Right renal pelvis (tissue), 4 donors: ENCODE results near the gene ADGRG1. TPM values are rescaled to one million over a fixed set of nuclear protein-coding genes. Genes with fewer than 3 reads are reported as not detected.
A peak's percentile ranks its signal among the peaks of the same experiment; 100 is the strongest.
"Not testable (repeated sequence)": the region's sequence is repeated elsewhere in the genome, so short reads cannot be mapped to it uniquely, and the experiment has no call there.

Experiments
- DNase-seq, 4 donors: peaks; one replicate each; pipeline ENCODE4 v3.0.0-alpha.2; 2013; ENCODE audit warnings: low read depth in 4 of 4, low spot score in 3 of 4, missing footprints in 1 of 4
- polyA plus RNA-seq, 4 donors: library from polyadenylated mRNA; unstranded; fragments of 120-200 nt; gene quantifications; one replicate each; pipeline ENCODE4 v1.2.1, GENCODE V29; 2013; ENCODE audit not compliant: insufficient read length in 4 of 4

Gene ADGRG1
- polyA plus RNA-seq, 4 donors = 83.3 to 89.7 (median 84.5) TPM

- DNase-seq = no peak
Measured at GRCh38 chr16:57695680-57696069, 67.2 kb downstream of the ADGRG1 start.

GRCh38 chr16:57696240-57696639 lies 67.8 kb downstream of the ADGRG1 start:
- no peak for DNase-seq

- DNase-seq = no peak
Measured at GRCh38 chr16:57697896-57698537, 69.6 kb downstream of the ADGRG1 start.

- DNase-seq = no peak
Measured at GRCh38 chr16:57698812-57699405, 70.5 kb downstream of the ADGRG1 start.

- no peak for DNase-seq
Measured at GRCh38 chr16:57699481-57699880, 71.1 kb downstream of the ADGRG1 start.

- DNase-seq = no peak
Measured at GRCh38 chr16:57699899-57700298, 71.5 kb downstream of the ADGRG1 start.

- no peak for DNase-seq
Measured at GRCh38 chr16:57700781-57701551, 72.5 kb downstream of the ADGRG1 start.

GRCh38 chr16:57701759-57702371 lies 73.4 kb downstream of the ADGRG1 start:
- DNase-seq = peak in 1 of 4 donors; percentile 25

- DNase-seq = no peak
Measured at GRCh38 chr16:57703416-57704010, 75.1 kb downstream of the ADGRG1 start.

- no peak for DNase-seq
Measured at GRCh38 chr16:57704011-57704904, 75.8 kb downstream of the ADGRG1 start.

- DNase-seq = no peak
Measured at GRCh38 chr16:57704905-57705852, 76.7 kb downstream of the ADGRG1 start.

- no peak for DNase-seq
Measured at GRCh38 chr16:57706717-57707116, 78.3 kb downstream of the ADGRG1 start.

- no peak for DNase-seq
Measured at GRCh38 chr16:57707331-57707730, 78.9 kb downstream of the ADGRG1 start.

GRCh38 chr16:57708168-57708567 lies 79.7 kb downstream of the ADGRG1 start:
- no peak for DNase-seq

GRCh38 chr16:57709663-57710062 lies 81.2 kb downstream of the ADGRG1 start:
- no peak for DNase-seq

- DNase-seq = no peak
Measured at GRCh38 chr16:57711346-57711745, 82.9 kb downstream of the ADGRG1 start.

GRCh38 chr16:57711993-57712392 lies 83.6 kb downstream of the ADGRG1 start:
- DNase-seq = no peak

- not testable (repeated sequence) for DNase-seq
Measured at GRCh38 chr16:57712569-57712968, 84.1 kb downstream of the ADGRG1 start.

GRCh38 chr16:57713596-57713995 lies 85.2 kb downstream of the ADGRG1 start:
- DNase-seq = no peak
